GM12875 (cell line): ENCODE measurements around the gene HLTF.
A peak's percentile ranks its signal among the peaks of the same experiment; 100 is the strongest.
"Not testable (repeated sequence)": the region's sequence is repeated elsewhere in the genome, so short reads cannot be mapped to it uniquely, and the experiment has no call there.

Source experiments
- H3K4me3 ChIP-seq: one replicate; pipeline ENCODE4 v1.5.1; 2011; ENCODE audit warnings: low read depth, low read length, control low read depth
- TF ChIP-seq, protein P1 (sequence below): IDR thresholded peaks from 2 replicates; pipeline ENCODE4 v1.5.1; 2011; ENCODE audit warnings: low read depth, mild to moderate bottlenecking, control low read depth, inconsistent platforms, low read length, moderate library complexity, borderline replicate concordance; ENCODE audit not compliant: insufficient read depth

Gene HLTF

DNA sequence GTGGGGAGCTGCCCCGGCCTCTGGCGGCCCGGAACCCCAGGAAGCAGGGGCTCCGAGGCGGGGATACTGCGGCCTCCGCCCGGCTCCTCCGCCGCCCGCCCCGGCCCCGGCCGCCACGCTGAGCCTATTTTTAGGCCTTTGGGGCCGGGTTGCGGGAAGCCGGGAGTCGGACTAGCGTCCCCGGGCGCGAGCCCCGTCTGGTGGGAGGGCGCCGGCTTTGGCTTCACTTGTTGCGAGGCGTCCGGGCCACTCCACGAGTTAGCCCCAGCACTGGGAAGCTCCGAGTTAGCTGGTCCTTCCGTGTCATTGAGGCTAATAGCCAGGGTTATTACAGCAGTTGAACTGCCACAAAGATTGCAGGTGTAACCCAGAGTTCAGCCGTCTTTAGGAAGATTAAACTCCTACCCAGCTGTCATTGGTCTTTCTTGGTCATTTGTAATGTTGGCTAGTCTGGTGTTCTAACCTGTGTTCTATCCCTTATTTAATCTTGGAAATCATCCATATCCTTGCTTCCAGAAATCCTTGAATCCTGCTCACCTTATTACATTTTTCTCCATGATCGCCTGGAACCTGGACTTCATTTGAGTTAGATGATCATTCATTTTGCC, 94.2 kb downstream of the HLTF start:
- TF ChIP-seq, protein P1, sequence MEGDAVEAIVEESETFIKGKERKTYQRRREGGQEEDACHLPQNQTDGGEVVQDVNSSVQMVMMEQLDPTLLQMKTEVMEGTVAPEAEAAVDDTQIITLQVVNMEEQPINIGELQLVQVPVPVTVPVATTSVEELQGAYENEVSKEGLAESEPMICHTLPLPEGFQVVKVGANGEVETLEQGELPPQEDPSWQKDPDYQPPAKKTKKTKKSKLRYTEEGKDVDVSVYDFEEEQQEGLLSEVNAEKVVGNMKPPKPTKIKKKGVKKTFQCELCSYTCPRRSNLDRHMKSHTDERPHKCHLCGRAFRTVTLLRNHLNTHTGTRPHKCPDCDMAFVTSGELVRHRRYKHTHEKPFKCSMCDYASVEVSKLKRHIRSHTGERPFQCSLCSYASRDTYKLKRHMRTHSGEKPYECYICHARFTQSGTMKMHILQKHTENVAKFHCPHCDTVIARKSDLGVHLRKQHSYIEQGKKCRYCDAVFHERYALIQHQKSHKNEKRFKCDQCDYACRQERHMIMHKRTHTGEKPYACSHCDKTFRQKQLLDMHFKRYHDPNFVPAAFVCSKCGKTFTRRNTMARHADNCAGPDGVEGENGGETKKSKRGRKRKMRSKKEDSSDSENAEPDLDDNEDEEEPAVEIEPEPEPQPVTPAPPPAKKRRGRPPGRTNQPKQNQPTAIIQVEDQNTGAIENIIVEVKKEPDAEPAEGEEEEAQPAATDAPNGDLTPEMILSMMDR, result no peak
- H3K4me3 ChIP-seq, result peak overlapping the region; percentile 95

DNA sequence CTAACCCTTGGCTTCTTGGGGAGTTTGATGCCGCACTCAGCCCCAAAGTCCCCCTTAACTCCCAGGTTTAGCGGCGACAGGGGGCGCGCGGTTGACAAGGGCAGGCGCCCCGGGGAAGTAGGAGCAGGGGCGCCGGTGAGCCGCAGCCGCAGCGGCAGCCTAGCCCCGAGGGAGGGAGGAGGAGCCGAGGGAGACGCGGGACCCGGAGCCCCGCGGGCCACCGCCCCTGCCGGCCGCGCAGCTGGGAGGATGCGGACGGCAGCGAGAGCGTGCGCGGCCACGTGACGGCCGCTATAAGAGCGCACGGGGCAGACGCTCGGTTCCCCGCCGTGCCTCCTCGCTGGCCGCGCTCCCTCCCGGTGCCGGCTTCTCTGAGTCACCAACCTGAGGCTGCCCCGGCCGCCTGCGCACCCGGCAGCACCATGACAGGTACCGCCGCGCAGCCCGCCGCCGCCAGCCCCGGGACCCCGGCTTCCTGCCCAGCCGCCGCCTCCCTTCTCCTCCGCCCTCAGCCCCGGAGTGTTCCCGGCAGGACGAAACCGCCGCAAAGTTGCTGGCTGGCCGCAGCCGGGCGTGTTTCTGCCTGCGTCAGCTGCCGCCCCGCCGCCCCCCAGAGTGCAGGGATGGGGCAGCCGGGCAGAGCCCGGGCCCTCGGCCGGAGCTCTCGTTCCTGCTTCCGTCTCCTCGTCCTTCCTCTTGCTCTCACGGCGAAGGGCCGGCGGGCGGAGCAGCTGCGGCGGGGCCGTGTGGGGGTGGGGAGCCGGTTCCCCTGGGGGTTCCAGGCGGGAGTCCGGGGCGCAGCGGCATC, 94.9 kb downstream of the HLTF start, which contains the start of gene GYG1:
GYG1 (plus strand) TSS at position 322 of the 808 bp plus-strand sequence; CDS start at position 423, 101 bp downstream.
- TF ChIP-seq, protein P1, result no peak; the same call in 1 of the 2 replicates
- peak within 1 kb of the TSS; percentile 95 for H3K4me3 ChIP-seq

DNA sequence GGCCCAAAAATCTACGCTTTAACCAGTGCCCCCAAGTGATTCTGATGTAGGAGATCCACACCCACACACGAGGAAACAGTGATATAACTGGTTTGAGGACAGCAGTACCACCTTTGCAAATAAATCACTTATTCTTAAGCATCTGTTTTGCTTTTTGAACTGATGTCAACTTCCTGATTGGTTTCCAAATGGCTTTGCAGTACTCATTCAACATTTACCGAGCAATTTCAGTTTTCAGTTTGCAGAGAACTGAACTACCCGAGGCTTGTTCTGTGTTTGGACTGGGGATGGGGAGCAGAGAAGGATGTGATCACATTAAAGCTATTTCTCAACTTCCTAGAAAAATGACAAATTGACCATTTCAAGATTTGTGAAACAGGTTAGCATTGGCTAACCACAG, 96.1 kb downstream of the HLTF start:
- TF ChIP-seq, protein P1, result no peak

DNA sequence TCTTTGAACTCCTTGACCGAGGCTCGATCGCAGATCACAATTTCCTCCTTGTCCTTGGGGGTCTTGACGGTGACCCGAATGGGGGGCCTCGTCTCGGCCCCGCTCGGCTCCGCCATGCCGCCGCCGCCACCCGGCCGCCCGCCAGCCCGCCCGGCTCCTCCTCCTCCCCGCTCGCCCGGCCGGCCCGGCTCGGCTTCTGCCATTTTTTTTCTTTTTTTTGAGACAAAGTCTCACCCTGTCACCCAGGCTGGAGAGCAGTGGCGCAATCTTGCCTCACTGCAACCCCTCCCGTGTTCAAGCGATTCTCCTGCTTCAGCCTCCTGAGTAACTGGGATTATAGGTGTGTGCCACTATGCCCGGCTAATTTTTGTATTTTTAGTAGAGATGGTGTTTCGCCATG, 98.8 kb downstream of the HLTF start:
- H3K4me3 ChIP-seq, result not testable (repeated sequence)

More for the DNA sequence above, 96.1 kb downstream of the HLTF start:
- no peak overlapping the region for H3K4me3 ChIP-seq

DNA sequence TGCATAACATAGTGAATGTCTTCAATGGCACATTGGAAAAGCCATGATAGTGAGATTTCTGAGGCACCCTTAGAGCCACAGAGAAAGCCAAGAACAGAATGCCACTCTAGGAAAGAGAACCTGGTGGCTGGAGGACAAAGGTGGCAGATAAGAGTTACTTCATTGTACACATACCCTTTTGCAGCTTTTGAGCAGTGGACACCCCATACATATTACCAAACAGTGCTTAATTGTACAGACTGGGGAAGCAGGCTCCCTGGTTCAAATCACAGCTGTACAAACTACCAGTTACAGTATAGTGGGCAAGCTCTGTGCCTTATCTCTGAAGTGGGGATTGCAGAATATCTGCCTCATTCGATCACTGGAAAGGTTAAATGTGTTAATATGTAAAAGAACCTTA, 105.1 kb downstream of the HLTF start:
- H3K4me3 ChIP-seq, result no peak overlapping the region
- TF ChIP-seq, protein P1, result no peak
